ENCODE measurements around the gene GNB1. TPM values are rescaled to one million over a fixed set of nuclear protein-coding genes. Genes with fewer than 3 reads are reported as not detected.

Gene GNB1
- total and polyA plus RNA-seq, 2 experiments from 2014 or later, result 134 to 175 TPM

- Histone ChIP-seq H3K79me2 (peaks cover 40% of the 10 kb centered on the region), H2AFZ (no peak overlapping the region)
Observed at GRCh38 chr1:1760715-1761114, 130.2 kb downstream of the GNB1 start.

GRCh38 chr1:1760345-1760650 is 130.6 kb downstream of the GNB1 start:
- no peaks in the 10 kb centered on the region for H3K9me3 ChIP-seq (ENCODE audit: low read depth)
- WGBS (ENCODE audit: low lambda C conversion rate, missing lambda C conversion rate), result 97% methylated on average over 20 of the region's 20 CpGs
- no peaks in the 10 kb centered on the region for H3K27me3 ChIP-seq
- H3K79me2 ChIP-seq, result peaks cover 36% of the 10 kb centered on the region
- no peak overlapping the region for H3K4me3 ChIP-seq
- H3K36me3 ChIP-seq (replicated peaks; ENCODE audit: insufficient read depth, low read depth), result no peaks in the 10 kb centered on the region
- TF ChIP-seq, protein P1, sequence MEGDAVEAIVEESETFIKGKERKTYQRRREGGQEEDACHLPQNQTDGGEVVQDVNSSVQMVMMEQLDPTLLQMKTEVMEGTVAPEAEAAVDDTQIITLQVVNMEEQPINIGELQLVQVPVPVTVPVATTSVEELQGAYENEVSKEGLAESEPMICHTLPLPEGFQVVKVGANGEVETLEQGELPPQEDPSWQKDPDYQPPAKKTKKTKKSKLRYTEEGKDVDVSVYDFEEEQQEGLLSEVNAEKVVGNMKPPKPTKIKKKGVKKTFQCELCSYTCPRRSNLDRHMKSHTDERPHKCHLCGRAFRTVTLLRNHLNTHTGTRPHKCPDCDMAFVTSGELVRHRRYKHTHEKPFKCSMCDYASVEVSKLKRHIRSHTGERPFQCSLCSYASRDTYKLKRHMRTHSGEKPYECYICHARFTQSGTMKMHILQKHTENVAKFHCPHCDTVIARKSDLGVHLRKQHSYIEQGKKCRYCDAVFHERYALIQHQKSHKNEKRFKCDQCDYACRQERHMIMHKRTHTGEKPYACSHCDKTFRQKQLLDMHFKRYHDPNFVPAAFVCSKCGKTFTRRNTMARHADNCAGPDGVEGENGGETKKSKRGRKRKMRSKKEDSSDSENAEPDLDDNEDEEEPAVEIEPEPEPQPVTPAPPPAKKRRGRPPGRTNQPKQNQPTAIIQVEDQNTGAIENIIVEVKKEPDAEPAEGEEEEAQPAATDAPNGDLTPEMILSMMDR (IDR thresholded peaks at IDR 0.05; ENCODE audit: poor library complexity), result no peak
- TF ChIP-seq EZH2phosphoT487 (IDR thresholded peaks at IDR 0.05; ENCODE audit: low read depth, severe bottlenecking, unreplicated experiment), result no peak
- no peak for TF ChIP-seq EZH2 (IDR thresholded peaks at IDR 0.05; ENCODE audit: borderline replicate concordance)
- H3K9me2 ChIP-seq (replicated peaks; ENCODE audit: insufficient read depth), result no peaks in the 10 kb centered on the region
- H3K27ac ChIP-seq, result no peak overlapping the region
- no peak for DNase-seq (ENCODE audit: low spot score)
- H3K4me1 ChIP-seq (ENCODE audit: insufficient read depth), result no peaks in the 10 kb centered on the region
- H3K4me2 ChIP-seq, result no peak overlapping the region
- H4K20me1 ChIP-seq (ENCODE audit: insufficient read depth, poor library complexity, severe bottlenecking), result no peaks in the 10 kb centered on the region
- H2AFZ ChIP-seq, result no peak overlapping the region

More at GRCh38 chr1:1760715-1761114, 130.2 kb downstream of the GNB1 start:
- Histone ChIP-seq H3K36me3 (replicated peaks; ENCODE audit: insufficient read depth, low read depth) (no peaks in the 10 kb centered on the region), H3K9me3 (ENCODE audit: low read depth) (no peaks in the 10 kb centered on the region), H4K20me1 (ENCODE audit: insufficient read depth, poor library complexity, severe bottlenecking) (no peaks in the 10 kb centered on the region), H3K4me1 (ENCODE audit: insufficient read depth) (no peaks in the 10 kb centered on the region), H3K4me2 (no peak overlapping the region), H3K4me3 (no peak overlapping the region), H3K27ac (no peak overlapping the region), H3K9me2 (replicated peaks; ENCODE audit: insufficient read depth) (no peaks in the 10 kb centered on the region), H3K27me3 (no peaks in the 10 kb centered on the region)
- no peak for DNase-seq (ENCODE audit: low spot score)
- TF ChIP-seq EZH2 (IDR thresholded peaks at IDR 0.05; ENCODE audit: borderline replicate concordance), result no peak
- TF ChIP-seq, protein P1 (IDR thresholded peaks at IDR 0.05; ENCODE audit: poor library complexity), result no peak
- TF ChIP-seq EZH2phosphoT487 (IDR thresholded peaks at IDR 0.05; ENCODE audit: low read depth, severe bottlenecking, unreplicated experiment), result no peak
- WGBS (ENCODE audit: low lambda C conversion rate, missing lambda C conversion rate), result 97% methylated on average over 10 of the region's 10 CpGs

DNA sequence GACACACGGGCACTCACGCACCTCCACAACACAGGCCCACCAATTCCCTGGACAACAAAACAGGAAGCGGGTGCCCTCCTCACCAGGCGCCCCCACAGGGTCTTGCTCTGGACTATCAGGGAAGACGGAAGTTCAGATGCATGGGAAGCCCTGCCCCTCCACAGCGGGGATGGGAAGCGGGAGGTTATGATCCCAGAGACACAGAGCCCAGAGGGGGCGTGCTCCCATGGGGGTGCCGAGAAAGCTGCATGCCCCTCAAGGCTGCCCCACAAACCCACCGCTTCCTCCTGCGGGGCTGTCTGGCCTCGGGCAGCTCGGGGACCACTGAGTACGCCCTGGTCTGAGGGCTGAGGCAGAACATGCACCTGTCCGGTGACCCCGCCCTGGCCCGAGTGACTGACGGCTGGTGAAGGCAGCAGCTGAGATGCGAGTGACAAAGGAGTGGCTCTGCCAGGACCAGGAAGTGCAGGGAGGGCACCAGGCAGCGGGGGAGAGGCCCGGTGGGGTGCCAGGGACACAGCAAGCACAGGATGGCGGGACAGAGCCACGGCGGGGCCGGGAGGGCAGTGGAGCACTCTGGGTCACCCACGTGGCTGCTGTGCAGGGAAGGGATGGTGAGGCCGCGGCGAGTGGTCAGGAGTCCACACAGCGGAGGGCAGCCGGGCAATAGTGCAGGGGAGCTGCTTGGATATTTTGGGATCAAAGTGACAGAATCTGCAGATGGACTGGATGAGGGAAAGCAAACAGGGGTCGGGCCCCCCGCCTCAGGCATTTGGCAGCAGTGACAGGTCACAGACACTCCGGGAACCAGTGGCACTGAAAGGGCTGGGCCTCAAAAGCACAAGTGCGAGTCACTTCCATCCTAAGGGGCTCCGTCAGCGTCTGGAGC is 131.2 kb downstream of the GNB1 start:
- no peaks in the 10 kb centered on the region for H3K27me3 ChIP-seq
- no peaks in the 10 kb centered on the region for H3K9me3 ChIP-seq (ENCODE audit: low read depth)
- H3K4me1 ChIP-seq (ENCODE audit: insufficient read depth), result no peaks in the 10 kb centered on the region
- DNase-seq (ENCODE audit: low spot score), result no peak
- no peak overlapping the region for H2AFZ ChIP-seq
- H3K9me2 ChIP-seq (replicated peaks; ENCODE audit: insufficient read depth), result no peaks in the 10 kb centered on the region
- 96% methylated on average over 36 of the region's 37 CpGs for WGBS (ENCODE audit: low lambda C conversion rate, missing lambda C conversion rate)
- peaks cover 30% of the 10 kb centered on the region for H3K79me2 ChIP-seq
- no peak overlapping the region for H3K4me2 ChIP-seq
- H3K4me3 ChIP-seq, result no peak overlapping the region
- no peak overlapping the region for H3K27ac ChIP-seq
- TF ChIP-seq EZH2phosphoT487 (IDR thresholded peaks at IDR 0.05; ENCODE audit: low read depth, severe bottlenecking, unreplicated experiment), result no peak
- no peaks in the 10 kb centered on the region for H4K20me1 ChIP-seq (ENCODE audit: insufficient read depth, poor library complexity, severe bottlenecking)
- no peaks in the 10 kb centered on the region for H3K36me3 ChIP-seq (replicated peaks; ENCODE audit: insufficient read depth, low read depth)

GRCh38 chr1:1758692-1759455 is 132.0 kb downstream of the GNB1 start:
- 94% methylated on average over 30 of the region's 34 CpGs for WGBS (ENCODE audit: low lambda C conversion rate, missing lambda C conversion rate)
- Histone ChIP-seq H3K9me3 (ENCODE audit: low read depth) (no peaks in the 10 kb centered on the region), H3K4me3 (no peak overlapping the region), H3K79me2 (peaks cover 21% of the 10 kb centered on the region), H3K27me3 (no peaks in the 10 kb centered on the region), H3K9me2 (replicated peaks; ENCODE audit: insufficient read depth) (no peaks in the 10 kb centered on the region), H3K27ac (peak overlapping the region; percentile 40), H4K20me1 (ENCODE audit: insufficient read depth, poor library complexity, severe bottlenecking) (no peaks in the 10 kb centered on the region), H3K4me2 (no peak overlapping the region), H3K4me1 (ENCODE audit: insufficient read depth) (no peaks in the 10 kb centered on the region), H2AFZ (no peak overlapping the region), H3K36me3 (replicated peaks; ENCODE audit: insufficient read depth, low read depth) (no peaks in the 10 kb centered on the region)
- DNase-seq (ENCODE audit: low spot score), result peak; percentile 49
- TF ChIP-seq EZH2 (IDR thresholded peaks at IDR 0.05; ENCODE audit: borderline replicate concordance) (no peak), EZH2phosphoT487 (IDR thresholded peaks at IDR 0.05; ENCODE audit: low read depth, severe bottlenecking, unreplicated experiment) (no peak)
- TF ChIP-seq, protein P1 (IDR thresholded peaks at IDR 0.05; ENCODE audit: poor library complexity), result no peak
